HPDE6-E6E7 (cell line): ENCODE data around the gene MSH6.
A peak's percentile ranks its signal among the peaks of the same experiment; 100 is the strongest.

Source experiments
- DNase-seq: peaks from one replicate; pipeline ENCODE4 v3.0.0; 2011; ENCODE audit warnings: missing footprints; ENCODE audit errors: extremely low spot score

Gene MSH6, protein sequence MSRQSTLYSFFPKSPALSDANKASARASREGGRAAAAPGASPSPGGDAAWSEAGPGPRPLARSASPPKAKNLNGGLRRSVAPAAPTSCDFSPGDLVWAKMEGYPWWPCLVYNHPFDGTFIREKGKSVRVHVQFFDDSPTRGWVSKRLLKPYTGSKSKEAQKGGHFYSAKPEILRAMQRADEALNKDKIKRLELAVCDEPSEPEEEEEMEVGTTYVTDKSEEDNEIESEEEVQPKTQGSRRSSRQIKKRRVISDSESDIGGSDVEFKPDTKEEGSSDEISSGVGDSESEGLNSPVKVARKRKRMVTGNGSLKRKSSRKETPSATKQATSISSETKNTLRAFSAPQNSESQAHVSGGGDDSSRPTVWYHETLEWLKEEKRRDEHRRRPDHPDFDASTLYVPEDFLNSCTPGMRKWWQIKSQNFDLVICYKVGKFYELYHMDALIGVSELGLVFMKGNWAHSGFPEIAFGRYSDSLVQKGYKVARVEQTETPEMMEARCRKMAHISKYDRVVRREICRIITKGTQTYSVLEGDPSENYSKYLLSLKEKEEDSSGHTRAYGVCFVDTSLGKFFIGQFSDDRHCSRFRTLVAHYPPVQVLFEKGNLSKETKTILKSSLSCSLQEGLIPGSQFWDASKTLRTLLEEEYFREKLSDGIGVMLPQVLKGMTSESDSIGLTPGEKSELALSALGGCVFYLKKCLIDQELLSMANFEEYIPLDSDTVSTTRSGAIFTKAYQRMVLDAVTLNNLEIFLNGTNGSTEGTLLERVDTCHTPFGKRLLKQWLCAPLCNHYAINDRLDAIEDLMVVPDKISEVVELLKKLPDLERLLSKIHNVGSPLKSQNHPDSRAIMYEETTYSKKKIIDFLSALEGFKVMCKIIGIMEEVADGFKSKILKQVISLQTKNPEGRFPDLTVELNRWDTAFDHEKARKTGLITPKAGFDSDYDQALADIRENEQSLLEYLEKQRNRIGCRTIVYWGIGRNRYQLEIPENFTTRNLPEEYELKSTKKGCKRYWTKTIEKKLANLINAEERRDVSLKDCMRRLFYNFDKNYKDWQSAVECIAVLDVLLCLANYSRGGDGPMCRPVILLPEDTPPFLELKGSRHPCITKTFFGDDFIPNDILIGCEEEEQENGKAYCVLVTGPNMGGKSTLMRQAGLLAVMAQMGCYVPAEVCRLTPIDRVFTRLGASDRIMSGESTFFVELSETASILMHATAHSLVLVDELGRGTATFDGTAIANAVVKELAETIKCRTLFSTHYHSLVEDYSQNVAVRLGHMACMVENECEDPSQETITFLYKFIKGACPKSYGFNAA (N-terminal part only)

DNA sequence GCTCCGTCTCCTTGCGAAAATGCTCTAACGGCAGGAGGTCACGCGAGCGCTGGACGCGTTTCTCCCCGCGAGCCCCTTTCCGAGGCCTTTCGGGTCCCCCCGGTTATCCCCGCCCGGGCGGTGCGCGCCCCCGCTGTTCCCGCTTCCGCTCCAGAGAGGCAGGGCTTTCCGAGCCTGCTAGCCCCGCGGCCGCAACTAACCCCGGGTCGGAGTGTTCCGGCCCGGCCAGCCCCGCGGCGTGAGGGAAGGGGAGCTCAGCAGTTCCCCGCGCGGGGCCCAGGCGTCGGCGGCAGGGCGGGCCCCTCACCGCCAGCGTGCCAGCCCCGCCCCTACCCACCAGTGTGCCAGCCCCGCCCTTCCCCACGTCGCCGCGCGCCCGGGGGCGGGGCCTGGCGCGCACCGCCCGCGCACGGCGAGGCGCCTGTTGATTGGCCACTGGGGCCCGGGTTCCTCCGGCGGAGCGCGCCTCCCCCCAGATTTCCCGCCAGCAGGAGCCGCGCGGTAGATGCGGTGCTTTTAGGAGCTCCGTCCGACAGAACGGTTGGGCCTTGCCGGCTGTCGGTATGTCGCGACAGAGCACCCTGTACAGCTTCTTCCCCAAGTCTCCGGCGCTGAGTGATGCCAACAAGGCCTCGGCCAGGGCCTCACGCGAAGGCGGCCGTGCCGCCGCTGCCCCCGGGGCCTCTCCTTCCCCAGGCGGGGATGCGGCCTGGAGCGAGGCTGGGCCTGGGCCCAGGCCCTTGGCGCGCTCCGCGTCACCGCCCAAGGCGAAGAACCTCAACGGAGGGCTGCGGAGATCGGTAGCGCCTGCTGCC is at the start of gene MSH6:
Gene MSH6, plus strand, starts transcription at position 475 of the 815 bp plus-strand sequence. Its CDS starts 89 bp downstream, at position 564.
- peak; percentile 95 for DNase-seq

DNA sequence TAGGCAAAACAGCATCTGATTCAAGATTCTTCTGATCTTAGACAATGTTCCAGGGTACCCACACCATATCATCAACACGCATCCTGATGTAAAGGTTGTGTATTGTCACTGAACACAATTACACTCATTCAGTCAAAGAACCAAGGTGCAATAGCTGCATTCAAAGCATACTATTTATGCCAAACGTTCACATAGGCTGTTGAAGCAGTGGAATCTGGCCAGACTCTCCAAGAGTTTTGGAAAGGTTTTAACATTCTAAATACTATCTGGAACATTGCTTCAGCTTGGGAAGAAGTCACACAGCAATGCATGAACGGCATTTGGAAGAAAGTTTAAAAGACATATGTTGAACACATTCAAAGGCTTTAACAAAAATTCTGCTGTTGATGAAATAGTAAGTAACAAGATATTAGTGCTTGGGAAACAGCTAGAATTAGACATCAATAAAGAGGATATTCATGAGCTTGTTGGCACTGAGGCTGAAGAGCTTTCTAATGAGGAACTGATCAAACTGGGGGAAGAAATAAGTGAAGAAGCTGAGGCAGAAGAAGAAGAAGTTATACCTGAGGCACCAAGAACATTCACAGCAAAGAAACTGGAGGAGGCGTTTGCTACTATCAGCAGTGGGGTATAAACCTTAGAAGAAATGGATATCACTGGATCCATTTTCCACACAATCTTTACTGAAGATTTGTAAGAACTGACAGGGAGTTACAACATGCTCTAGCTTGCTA is 47.6 kb upstream of the MSH6 start:
- DNase-seq, result no peak

DNA sequence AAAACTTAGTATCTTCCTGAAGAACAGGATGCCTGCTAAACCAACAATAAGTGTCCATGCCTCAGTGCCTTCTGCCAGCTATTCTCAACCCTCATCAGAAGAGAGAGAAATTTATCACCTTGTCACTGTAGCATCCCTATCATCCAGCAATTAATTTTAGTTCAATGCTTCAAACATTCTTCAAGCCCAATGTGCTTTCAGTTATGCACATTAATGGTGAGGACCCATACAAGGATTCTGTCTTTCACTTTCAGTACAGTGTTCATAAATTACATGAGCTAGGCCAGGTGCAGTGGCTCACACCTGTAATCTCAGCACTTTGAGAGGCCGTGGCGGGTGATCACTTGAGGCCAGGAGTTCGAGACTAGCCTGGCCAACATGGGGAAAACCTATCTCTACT is 47.0 kb upstream of the MSH6 start:
- no peak for DNase-seq

DNA sequence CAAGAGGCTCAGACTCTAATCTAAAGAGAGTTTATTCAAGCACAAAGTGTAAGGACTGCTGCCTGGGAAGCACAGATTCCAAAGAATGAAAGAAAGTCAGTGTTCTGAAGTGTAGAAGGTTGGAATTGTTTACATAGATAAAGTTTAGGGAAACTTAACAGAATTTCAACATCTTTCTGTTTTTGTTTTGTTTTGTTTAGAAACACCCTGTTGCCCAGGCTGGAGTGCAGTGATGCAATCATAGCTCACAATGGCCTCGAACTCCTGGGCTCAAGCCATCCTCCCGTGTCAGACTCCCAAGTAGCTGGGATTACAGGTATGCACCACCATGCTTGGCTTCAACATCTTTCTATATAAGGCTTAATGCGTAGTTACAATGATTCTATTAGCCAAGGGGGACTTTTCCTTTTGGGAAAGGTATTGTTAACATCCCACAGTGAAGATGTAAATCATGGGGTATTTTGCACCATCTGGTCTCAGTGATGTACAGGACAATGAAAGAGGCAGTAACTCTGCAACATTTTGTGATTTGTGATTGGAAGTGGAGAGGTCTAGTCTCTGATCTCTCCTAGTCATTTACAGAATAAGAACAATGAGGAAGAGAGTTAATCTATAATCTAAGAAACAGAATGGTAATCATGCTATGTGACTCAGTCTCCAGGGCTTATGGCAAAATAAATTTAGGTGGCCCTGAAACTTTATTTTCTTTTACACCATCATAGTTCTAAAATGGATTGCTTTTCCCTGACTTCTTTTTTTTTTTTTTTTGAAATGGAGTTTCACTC is 45.6 kb upstream of the MSH6 start:
- DNase-seq, result no peak

DNA sequence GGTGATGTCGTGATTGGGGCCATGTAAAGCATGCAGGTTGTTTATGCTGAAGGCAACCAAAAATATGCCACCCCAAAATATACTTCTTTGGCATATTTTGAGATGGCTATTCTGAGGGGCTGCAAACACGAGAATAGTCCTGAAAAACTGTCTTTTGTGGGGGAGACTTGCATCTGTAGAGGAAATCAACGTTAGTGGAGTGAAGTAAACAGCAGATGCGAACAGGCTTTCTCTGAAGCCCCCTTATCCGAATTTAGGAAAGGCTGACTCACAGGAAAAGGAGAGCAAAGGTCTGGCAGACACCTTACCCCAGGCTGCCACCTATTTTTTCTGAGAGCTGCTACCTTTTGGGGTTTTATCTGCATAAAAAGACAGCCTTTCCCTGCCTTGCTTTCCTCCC is 44.6 kb upstream of the MSH6 start:
- DNase-seq, result no peak

DNA sequence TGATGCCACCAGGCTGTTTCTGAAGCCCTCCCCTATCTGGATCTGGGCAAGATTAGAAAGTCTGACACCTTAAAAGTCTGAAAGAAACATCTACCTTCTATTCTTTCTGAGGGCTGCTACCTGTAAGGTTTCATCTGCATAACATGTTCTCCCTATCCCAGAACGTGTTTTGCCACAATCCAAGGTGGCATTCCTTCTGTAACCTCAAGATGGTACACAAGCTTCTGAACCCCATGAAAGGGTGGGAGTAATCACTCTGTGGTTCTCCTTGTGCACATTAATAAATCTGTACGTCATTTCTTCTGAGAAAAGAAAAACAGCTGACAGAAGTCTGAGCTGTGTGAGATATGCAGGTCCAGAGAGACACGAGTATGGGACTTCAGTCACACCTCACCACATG is 41.8 kb upstream of the MSH6 start:
- DNase-seq, result no peak

DNA sequence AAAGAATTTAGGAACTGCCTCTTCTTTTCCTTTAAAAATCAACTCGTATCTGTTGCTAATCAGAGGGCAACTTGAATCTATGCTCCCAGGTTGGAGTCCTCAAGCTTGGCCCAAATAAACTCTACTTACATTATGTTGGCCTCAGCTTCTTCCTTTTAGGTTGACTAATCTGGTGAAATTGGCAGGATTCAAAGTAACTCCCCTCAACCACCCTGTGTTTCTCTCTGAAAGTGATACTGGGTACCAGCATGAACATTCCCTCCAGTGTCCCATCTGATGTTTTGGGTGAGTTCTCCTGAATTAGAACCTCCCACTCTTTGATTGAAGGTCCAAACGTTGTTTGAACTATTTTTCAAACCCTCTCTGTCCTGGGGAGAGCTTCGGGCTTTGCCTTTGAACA is 41.3 kb upstream of the MSH6 start:
- DNase-seq, result no peak

DNA sequence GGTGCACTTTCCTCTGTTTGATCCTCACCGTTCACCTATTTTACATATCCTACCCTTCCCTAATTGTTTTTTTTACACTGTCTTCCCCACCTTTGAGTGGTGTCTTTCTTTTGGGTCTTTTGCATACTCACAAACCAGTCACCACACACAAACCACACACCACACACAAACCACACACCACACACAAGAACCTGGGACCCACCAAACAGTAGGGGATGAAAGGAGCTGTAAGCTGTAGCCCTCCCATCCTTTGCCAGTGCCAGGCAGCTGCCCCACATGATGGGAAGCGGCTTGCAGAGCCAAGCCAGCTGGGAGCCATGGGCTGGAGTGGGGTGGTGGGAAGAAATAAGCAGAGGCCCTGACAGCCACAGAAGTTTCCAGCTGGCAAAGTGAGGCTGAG is 38.9 kb upstream of the MSH6 start:
- DNase-seq, result no peak

DNA sequence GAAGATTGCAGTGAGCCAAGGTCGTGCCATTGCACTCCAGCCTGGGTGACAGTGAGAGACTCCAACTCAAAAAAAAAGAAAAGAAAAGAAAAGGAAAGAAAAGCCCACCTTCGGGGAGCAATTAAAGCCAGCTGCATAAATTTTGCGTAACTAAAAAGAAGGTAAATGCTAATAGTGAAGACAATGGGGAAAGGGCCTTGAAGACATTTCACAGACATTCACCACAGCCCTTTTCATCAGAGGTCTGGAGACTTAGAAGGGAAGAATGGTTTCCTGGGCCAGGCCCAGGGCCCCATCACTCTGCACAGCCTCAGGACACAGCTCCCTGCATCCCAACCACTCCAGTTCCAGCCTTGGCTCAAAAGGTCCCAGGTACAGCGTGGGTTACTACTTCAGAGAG is 35.1 kb upstream of the MSH6 start:
- DNase-seq, result no peak

DNA sequence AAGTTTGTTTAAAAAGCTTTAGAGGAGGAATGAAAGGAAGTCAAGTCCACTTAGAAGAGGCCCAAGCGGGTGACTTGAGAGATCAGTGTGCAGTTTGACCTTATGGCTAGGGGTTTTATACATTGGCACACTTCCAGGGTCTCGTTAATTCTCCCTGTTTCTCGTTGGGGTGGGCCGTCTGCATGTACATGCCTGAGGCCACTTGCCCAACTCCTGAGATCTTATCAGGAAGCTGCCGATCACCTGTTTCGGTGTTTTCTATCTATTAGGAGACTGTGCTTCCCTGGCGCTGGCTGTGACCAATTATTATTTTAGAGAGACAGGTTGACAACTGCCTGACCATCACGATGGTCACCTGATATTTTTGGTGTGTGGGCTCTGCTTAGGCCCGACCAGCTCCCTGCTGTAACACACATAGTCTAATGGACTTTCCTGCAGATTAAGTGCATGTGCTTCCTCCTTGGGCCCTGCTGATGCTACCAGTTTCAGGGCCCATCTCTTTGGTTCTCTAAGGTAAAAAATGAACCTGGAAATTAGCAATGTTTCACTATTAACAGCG is 31.0 kb upstream of the MSH6 start:
- DNase-seq, result no peak

DNA sequence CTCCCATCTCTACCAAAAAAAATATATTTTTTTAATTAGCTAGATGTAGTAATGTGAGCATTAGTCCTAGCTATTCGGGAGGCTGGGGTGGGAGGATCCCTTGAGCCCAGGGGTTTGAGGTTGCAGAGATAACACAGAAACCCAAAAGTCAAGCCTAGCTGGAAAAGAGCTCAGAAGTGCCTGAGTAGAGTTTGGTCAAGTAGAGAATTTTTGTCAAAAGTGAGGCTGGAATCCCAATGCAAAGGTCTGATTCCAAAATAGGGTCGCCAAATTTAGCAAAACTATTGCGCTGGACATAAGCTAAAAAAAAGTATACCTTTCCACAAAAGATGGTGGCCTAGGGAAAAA is 15.5 kb upstream of the MSH6 start:
- DNase-seq, result no peak

DNA sequence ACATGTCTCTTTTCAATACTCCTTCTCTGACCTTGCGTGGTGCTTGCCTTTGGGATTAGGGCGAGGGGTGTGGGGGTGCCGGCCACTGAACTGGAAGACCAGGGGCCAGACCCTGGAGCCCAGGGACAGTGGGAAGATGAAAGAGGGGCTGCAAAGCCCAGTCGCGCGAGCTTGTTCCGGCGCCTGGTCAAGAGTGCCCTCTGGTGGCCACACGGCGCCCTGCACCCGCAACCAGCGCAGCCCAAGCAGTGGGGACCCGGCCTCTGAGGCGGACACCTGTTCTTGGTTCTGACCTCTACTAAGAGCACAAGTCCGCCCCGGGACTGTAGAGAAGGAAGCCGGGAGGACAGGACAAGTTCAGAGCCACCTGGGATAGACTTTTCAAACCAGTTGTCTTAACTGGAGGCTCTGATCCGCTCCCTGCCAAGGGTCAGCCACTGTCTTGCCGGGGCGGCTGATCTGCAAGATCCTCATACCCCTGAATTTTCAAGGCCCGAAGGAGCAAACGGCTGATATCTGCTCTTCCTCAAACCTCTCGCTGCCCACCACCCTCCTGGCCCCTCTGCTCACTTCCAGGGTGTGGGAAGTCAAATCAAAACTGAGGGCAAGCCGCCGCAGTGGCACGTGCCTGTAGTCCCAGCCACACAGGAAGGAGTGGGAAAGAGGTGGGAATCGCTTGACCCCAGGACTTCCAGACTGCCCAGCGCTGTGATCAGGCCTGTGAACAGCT is 14.9 kb upstream of the MSH6 start:
- peak; percentile 36 for DNase-seq

DNA sequence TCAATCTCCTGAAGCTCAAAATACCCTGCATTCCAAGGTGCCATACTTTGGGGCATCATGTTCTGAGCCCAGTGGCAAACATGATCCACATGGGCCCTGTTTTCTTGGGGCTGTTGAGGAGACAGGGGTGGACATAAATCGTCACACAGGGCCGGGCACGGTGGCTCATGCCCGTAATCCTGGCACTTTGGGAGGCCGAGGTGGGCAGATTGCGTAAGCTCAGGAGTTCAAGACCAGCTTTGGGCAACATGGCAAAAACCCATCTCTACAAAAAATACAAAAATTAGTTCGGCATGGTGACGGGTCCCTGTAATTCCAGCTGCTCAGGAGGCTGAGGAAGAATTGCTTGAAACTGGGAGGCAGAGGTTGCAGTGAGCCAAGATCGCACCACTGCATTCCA is 13.6 kb upstream of the MSH6 start:
- no peak for DNase-seq

DNA sequence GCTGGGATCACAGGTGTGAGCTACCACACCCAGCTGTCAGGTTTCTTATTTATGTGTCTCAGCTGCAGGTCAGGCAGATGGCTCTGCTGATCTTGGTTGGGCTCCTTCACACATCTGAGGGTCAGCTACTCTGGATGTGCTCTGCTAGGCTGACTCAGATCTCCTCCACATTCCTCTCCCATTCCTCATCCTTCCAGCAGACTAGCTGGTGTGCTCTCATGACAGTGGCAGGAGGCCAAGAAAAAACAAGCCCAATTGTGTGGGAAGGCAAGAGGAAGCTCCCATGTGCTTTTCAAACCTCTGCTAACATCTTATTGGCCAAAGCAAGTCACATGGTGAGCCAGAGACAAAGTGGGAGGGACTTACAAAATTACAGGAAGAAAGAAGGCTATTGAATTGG is 11.7 kb upstream of the MSH6 start:
- peak; percentile 89 for DNase-seq

DNA sequence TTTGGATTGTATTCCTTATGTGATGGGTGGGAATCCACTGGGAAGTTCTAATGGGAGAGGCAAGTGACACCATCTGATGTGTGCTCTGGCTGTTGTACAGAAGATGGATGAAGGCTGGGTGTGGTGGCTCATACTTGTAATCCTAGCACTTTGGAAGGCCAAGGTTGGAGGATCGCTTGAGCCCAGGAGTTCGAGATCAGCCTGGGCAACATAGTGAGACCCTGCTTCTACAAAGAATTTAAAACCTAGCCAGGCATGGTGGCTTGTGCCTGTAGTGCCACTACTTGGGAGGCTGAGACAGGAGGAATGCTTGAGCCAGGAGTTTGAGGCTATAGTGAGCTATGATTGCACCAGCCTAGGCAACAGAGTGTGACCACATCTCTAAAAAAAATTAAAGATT is 10.6 kb upstream of the MSH6 start:
- DNase-seq, result no peak

DNA sequence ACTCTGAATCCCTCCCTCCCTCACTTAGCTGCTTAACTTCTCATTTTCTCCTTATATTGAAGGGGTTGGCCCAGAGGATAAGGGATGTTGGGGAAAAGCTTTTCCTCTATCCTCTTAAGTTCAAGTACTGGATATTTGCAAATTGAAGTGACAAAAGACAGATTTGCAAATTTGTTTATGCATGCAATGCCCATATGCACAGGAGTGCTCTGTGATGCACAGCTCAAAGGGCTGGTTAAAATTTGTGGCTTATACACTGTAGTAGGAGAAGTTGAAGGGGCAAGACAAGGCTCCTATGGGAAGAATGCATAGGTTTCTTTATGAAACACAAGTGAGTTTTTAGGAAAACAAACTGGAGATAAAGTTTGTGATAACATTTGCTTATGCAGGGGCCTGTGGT is 8.4 kb upstream of the MSH6 start:
- DNase-seq, result no peak

DNA sequence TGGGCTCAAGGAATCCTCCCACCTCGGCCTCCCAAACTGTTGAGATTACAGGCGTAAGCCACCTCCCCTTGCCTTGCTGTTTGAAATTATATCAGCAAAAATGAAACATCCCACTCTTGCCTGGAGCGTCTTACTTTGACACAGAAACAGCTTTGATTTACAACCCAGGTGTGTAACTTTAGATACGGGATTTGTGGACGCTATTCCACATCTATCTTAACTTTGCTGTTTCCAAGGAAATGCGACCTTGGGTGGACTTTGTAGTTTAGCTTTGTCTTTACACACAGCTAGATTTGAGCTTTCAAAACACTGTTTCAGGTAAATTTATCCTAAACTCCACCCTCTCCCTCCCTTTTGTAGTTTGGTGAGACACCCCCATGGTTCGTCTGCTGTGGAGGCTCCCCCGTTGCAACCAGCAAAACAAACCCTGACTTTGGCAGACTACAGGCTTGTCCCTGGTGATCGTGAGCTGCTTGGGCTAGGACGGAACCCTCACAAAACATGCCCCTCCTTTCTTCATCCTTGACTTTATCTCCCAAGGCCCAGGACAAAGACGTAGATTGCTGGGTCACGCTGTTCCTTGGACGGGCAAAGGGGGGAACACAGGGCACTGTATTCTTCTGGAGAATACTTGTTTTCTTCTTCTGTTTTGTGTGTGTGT is 5.5 kb upstream of the MSH6 start:
- no peak for DNase-seq

DNA sequence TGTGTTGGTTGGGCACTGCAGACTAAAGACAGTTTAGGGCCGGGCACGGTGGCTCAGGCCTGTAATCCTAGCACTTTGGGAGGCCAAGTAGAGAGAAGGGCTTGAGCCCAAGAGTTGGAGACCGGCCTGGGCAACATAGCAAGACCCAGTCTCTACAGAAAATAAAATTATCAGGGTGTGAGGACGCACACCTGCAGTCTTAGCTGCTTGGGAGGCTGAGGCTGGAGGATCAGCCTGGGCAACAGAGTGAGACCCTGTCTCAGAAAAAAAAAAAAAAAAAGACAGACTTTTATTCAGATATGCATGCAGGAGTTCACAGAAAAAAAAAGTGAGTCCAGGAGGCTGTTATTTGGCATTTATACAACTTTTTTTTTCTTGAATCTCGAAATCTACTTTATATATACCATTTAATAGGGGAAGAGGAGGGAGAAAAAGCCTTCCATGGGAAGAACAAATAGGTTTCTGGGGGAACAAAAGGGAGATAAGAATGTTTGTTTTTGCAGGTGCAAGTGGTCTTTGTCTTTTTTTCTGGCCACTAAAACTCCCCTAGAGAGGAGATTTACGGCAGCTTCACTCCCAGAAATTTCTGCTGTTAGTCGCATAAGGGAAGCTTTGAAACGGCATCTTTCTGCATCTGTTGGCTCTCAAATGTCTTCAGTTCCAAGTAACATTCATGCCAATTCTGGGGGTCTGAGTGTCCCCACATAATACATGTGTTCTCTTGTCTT is 4.1 kb upstream of the MSH6 start:
- no peak for DNase-seq
